ENCODE measurements around the gene PSMC1.

- TF ChIP-seq EZH2 (IDR thresholded peaks at IDR 0.05; ENCODE audit: borderline replicate concordance, low read length) (no peak), CTCF (conservative IDR thresholded peaks at IDR 0.05 in 1 of 2, IDR thresholded peaks at IDR 0.05 in 1 of 2; ENCODE audit: extremely low read depth in 1 of 2, insufficient read depth in 1 of 2, low read depth in 1 of 2, low read length in 2 of 2) (no peak)
Observed at GRCh38 chr14:90318016-90318415, 61.7 kb downstream of the PSMC1 start.

Measured in mammary epithelial cell (primary cell).